ENCODE data around the gene SLC2A13.

SLC2A13 gene

GRCh38 chr12:39780913-39781446 is 324.9 kb downstream of the SLC2A13 start (continued):
- 0 out of 2 replicates have a peak, but pooled peaks have one; percentile 38 for TF ChIP-seq ZFP69B (tag by site-specific recombination; IDR thresholded peaks at IDR 0.05)
- TF ChIP-seq ZNF239 (tag by site-specific recombination; IDR thresholded peaks at IDR 0.05), result no peak
- TF ChIP-seq SP2 (tag by site-specific recombination; IDR thresholded peaks at IDR 0.05), result no peak
- peak; percentile 55; the same call in 1 of the 2 replicates for TF ChIP-seq ZNF561 (tag by site-specific recombination; IDR thresholded peaks at IDR 0.05; ENCODE audit: borderline replicate concordance)
- TF ChIP-seq GLIS1 (tag by site-specific recombination; IDR thresholded peaks at IDR 0.05), result 0 out of 2 replicates have a peak, but pooled peaks have one; percentile 7
- TF ChIP-seq ZNF544 (tag by site-specific recombination; IDR thresholded peaks at IDR 0.05), result no peak
- TF ChIP-seq ZBTB7A (tag by site-specific recombination; IDR thresholded peaks at IDR 0.05; ENCODE audit: low read depth), result no peak
- TF ChIP-seq ZNF555 (tag by site-specific recombination; conservative IDR thresholded peaks at IDR 0.05), result no peak
- TF ChIP-seq ZBTB44 (tag by site-specific recombination; IDR thresholded peaks at IDR 0.05), result peak; percentile 84
- peak; percentile 23 for TF ChIP-seq TSHZ1 (tag by site-specific recombination; IDR thresholded peaks at IDR 0.05; ENCODE audit: borderline replicate concordance)
- 0 out of 2 replicates have a peak, but pooled peaks have one; percentile 2 for TF ChIP-seq ZNF660 (tag by site-specific recombination; IDR thresholded peaks at IDR 0.05)
- TF ChIP-seq ZNF24 (tag by site-specific recombination; IDR thresholded peaks at IDR 0.05), result peak; percentile 63; the same call in 1 of the 2 replicates
- TF ChIP-seq ZNF292 (tag by site-specific recombination; IDR thresholded peaks at IDR 0.05; ENCODE audit: borderline replicate concordance, low read depth), result no peak
- no peak for TF ChIP-seq MEIS1 (CRISPR knock-in tag; IDR thresholded peaks at IDR 0.05; ENCODE audit: borderline replicate concordance)
- no peak; the same call in 1 of the 2 replicates for TF ChIP-seq ZBTB20 (tag by site-specific recombination; IDR thresholded peaks at IDR 0.05)
- peak; percentile 57; the same call in 1 of the 2 replicates for TF ChIP-seq ATF2 (tag by site-specific recombination; IDR thresholded peaks at IDR 0.05; ENCODE audit: low read depth)
- peak; percentile 25; the same call in 1 of the 2 replicates for TF ChIP-seq ZFHX2 (tag by site-specific recombination; conservative IDR thresholded peaks at IDR 0.05)
- peak; percentile 76; the same call in 1 of the 2 replicates for TF ChIP-seq KLF10 (tag by site-specific recombination; IDR thresholded peaks at IDR 0.05)
- TF ChIP-seq REST (tag by site-specific recombination; IDR thresholded peaks at IDR 0.05), result no peak
- no peak for TF ChIP-seq ZNF214 (tag by site-specific recombination; IDR thresholded peaks at IDR 0.05; ENCODE audit: borderline replicate concordance)
- TF ChIP-seq ZNF639 (tag by site-specific recombination; IDR thresholded peaks at IDR 0.05), result no peak
- TF ChIP-seq ZBTB21 (tag by site-specific recombination; IDR thresholded peaks at IDR 0.05), result no peak; the same call in 1 of the 2 replicates
- TF ChIP-seq ZEB2 (tag by site-specific recombination; IDR thresholded peaks at IDR 0.05), result peak; percentile 90
- TF ChIP-seq ZNF558 (tag by site-specific recombination; IDR thresholded peaks at IDR 0.05), result peak; percentile 31; the same call in 1 of the 2 replicates
- no peak for TF ChIP-seq ZNF707 (tag by site-specific recombination; IDR thresholded peaks at IDR 0.05)
- no peak for TF ChIP-seq ZNF426 (tag by site-specific recombination; IDR thresholded peaks at IDR 0.05)
- no peak; the same call in 1 of the 2 replicates for TF ChIP-seq BCL11A (tag by site-specific recombination; IDR thresholded peaks at IDR 0.05; ENCODE audit: low read depth)

Data from HEK293 (cell line).